Activated CD4-positive, alpha-beta T cell treated with anti-CD3 and anti-CD28 coated beads for 48 hours (primary cell): ENCODE results near the gene TFAP2B.

Experiments
- DNase-seq: peaks from one replicate; pipeline ENCODE4 v3.0.0-alpha.2; 2020

Gene TFAP2B

GRCh38 chr6:50818673-50819072, at the start of gene TFAP2B:
Gene TFAP2B, plus strand, starts transcription at chr6:50818871. Its CDS starts 21 bp downstream, at chr6:50818892.
- DNase-seq: no peak

GRCh38 chr6:50778696-50779095, 40.0 kb upstream of the TFAP2B start:
- no peak for DNase-seq

GRCh38 chr6:50780382-50780781, 38.3 kb upstream of the TFAP2B start:
- no peak for DNase-seq

DNA sequence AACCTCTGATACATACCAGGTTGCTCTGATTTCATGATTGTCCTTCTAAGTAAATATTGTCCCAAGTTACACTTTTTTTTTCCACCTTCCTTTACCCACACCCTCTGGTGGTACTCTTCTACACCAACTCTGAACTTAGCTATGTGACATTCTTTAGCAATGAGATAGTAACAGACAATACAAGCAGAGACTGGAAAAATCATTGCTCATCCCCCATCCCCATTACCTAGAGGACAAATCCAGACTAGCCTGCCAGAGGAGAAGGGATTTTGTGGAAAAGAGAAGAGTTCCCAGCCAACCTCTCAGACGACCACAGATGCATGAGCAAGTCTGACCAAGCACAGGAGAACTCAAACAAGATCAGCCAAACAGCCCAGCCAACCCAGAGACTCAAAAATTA, 32.8 kb upstream of the TFAP2B start:
- no peak for DNase-seq

GRCh38 chr6:50791900-50792508, 26.7 kb upstream of the TFAP2B start:
- no peak for DNase-seq

- DNase-seq: no peak
These were observed 25.9 kb upstream of the TFAP2B start for GRCh38 chr6:50792771-50793170.

- DNase-seq: no peak
These were observed 23.1 kb upstream of the TFAP2B start for GRCh38 chr6:50795574-50795973.

DNA sequence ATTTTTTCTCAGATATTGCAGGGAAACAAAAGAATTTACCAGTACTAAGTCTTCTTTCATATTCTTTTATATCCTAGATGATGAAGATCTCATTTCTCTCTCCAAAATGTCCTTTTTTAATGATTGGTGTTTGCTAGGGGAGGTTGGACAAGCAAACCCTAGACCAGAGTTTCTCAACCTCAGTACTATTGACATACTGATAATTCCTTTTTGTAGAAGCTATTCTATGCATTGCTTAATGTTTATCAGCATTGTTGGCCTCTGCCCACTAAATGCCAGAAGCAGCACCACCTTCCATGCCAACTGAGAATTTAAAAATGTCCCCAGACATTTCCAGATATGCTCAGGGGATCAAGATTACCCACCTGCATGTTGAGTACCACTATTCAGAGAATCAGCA, 14.4 kb upstream of the TFAP2B start:
- DNase-seq: no peak

DNA sequence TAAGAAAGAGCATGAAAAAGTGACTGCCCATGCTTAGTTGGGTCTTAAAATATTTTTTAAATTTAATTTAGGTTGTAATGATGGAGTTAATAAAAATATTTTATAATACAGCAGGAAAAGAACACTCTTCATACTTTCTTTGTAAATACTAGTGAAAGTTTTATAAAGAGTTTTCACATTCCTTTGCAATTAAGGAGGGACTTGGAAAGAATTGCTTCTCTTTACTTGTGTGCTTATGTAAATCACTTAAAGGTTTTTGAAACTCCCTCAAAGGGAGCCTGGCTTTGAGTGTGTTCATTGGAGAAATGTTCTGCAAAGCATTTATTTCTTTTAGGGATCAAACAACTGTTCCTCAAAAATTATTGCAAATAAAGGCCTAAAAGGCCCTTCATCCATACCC, 11.6 kb upstream of the TFAP2B start:
- DNase-seq: no peak

- DNase-seq: no peak
These were observed 3.1 kb upstream of the TFAP2B start for GRCh38 chr6:50815436-50816114.

DNA sequence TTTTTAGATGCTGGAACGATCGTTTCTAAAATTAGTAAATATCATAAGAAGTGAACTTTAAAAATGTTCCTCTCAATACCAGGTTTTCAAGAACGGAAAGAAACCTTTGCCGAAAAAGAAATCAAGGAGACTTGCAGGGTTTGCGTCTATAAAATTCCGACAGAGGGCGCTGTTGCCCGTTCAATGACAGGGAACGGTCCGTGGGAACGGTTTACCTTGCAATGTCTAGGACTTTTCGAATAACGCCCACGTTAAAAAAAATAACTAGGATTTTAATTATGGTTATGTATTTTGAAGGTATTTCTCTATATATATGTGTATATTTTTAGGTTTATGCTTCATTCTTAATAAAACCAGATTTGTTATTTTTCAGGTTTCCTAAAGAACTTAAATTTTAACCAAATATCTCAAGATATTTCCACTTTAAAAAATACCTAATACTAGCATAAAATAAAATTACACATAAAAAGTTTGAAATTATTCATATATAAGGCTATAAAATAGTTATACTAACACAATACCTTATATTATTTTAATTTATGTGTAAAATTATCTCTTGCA, 2.5 kb upstream of the TFAP2B start:
- peak; percentile 78 for DNase-seq

DNA sequence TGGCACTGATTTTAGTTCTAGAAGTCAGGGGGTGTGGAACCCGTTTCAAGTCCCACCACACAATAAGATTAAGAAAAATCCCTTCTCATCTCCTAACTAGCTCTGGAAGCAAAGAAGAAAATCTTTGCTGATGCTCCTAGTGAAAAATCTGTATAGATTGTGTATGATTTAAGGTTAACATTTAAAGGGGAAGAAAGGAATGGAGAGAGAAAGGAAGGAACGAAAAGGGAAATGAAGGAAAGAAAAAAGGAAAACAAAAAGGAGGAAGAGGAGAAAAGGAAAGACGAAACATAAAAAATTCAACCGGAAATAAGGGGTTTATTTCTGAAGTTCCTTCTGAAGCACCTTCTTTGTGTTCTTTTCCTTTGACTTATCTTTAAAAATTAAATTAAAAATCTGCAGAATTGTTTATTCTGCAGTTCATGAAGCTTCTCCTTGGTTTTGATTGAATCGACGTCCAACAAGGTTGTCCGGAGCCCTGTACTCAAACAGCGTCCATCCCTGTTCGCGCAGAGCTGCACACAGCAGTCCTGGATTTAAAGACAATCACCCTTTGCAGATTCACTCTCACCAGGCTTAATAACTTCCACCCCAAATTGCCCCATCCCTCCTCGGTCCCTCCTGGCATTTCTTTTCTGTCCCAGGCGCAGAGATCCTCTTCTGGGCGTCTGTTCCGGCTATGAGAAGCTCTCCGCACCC, 1.6 kb upstream of the TFAP2B start:
- DNase-seq: no peak

GRCh38 chr6:50817646-50817950, 1.1 kb upstream of the TFAP2B start:
- no peak for DNase-seq

DNA sequence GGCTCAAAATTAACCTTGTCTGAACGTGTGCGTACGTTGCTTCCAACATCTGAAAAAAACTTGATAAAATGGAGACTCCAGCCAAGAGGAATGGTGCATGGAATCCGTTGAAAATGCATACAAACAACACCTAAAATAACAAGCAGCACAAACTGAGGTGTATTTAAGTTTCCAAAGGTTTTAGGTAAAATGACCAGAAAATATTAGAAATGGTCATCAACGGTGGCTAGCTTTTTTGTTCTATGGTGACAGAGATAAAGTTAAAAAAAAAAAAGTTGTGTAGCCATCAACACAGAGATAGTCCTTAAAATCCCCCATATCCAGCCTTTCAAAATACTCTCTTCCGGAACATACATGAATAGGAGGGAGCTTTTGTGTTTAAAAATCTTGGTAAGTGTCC, 651 bp upstream of the TFAP2B start:
- DNase-seq: no peak

GRCh38 chr6:50819466-50819903, 814 bp downstream of the TFAP2B start:
- no peak for DNase-seq

GRCh38 chr6:50819904-50820868, 1.5 kb downstream of the TFAP2B start:
- DNase-seq: no peak

DNA sequence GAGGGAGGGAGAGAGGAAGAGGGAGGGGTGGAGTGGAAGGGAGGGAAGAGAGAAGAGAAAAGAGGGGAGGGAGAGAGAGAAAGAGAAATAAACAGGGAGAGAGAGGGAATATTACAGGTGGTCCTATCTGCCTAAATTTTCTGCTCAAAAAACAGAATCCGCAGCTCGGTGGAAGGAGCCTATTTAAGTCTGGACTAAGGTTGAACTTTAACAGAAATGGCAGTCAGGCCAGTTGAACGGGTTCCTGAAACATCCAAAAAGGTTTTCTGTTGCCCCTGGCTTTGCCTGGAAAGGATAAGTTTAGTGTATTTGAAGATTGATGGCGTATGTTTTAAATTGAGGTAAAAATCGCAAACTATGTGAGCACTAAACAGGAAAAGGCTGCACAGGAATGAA, 2.2 kb downstream of the TFAP2B start:
- DNase-seq: no peak

DNA sequence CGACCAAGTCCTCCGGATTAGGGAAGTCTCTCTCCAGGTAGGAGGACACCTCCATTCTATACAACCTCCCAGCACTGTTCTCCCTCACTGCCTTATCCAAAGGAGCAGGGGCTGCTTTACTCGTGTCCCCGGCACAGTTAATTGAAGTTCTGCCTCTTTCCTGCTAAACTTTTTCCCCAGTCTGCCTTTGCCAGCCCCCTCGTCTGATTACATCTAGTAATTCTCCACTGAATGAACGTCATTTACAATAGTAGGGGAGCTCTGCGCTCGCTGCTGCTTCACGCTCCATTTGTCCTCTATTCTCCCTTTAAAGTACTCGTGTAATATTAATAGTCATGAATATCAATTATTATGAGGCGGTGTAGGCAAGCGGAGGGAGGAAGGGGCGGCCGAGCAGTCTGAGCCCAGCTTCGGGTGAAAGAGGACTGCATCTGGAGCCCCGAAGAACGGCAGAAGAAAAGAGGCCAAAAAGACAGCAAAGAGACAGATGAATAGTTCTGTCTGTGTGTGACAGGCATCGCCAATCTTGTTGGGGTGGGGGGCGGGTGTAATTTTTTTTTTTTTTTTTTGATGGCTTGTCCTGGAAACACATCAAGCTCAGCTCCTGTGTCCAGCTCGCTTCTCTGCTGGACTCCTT, 2.9 kb downstream of the TFAP2B start:
- DNase-seq: no peak

DNA sequence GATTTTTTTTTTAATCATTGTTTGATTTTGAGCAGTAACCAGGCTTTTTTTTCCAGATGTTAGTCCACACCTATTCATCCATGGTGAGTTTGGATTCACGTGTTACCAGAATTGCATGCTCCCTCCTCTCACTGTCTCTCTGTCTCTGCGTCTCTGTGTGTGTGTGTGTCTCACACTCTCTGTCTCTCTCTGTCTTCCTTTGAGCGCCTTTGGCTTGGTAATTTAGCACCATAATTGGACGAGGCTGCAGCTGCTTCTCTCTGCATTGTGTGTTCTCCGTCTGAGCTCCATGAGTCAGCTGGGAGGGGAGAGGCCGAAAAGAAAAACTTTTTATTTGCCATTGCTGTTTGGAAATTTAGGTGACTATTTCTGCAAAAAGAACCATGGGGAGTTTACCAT, 3.4 kb downstream of the TFAP2B start:
- no peak for DNase-seq

DNA sequence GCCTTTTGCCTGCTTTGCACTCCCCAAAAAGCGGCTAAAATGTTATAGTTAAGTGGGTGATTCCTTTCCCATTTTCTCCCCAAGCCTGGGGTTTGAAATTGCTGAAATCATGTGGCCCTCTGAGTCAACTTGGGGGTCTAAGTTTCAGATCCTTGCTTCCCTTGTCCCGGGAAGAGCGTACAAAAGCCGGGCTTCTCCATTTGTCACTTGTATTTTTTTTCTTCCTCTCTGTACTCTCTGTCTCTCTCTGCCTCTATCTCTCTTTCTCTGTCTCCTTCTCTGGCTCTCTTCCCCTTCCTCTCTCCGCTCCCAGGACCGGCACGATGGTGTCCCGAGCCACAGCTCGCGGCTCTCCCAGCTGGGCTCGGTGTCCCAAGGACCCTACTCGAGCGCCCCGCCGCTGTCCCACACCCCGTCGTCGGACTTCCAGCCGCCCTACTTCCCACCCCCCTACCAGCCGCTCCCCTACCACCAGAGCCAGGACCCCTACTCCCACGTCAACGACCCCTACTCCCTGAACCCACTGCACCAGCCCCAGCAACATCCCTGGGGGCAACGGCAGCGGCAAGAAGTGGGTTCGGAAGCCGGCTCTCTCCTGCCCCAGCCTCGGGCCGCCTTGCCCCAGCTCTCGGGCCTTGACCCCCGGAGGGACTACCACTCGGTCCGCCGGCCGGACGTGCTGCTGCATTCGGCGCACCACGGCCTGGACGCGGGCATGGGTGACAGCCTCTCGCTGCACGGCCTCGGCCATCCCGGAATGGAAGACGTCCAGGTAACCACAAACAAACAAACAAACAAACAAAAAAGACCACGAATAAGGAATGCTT, 4.6 kb downstream of the TFAP2B start:
- DNase-seq: no peak

DNA sequence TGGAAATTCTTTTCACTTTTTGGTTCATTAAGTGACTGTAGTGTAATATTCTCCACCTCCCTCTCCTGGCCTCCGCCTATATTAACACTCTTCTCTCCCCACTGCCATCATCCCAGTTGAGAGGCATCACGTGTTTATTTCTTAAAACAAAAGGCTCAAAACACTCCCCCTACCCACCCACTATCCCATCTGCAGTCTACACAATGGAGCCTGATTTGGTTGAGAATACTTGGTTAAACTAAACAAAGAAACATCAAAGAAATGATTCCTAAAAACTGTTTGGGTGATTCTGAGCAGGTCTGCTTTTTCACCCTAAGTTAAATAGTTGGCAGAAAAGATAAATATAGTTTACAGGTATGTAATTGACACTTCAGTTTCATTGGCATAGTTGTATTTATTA, 5.9 kb downstream of the TFAP2B start:
- no peak for DNase-seq
